ENCODE measurements around the gene DVL3.
"Not testable (repeated sequence)": the region's sequence is repeated elsewhere in the genome, so short reads cannot be mapped to it uniquely, and the experiment has no call there.

The DVL3 gene

GRCh38 chr3:184154885-184155643, at the start of gene DVL3:
TSS of gene DVL3 (plus strand) at chr3:184155377. CDS start at chr3:184155636, 259 bp downstream.
- no peak for DNase-seq (ENCODE audit: low spot score)

- DNase-seq (ENCODE audit: low spot score) = no peak
Observed at GRCh38 chr3:184110316-184110725, 44.9 kb upstream of the DVL3 start.

GRCh38 chr3:184116017-184116416, 39.2 kb upstream of the DVL3 start:
- DNase-seq (ENCODE audit: low spot score) = no peak

- no peak for DNase-seq (ENCODE audit: low spot score)
Observed at GRCh38 chr3:184117636-184118035, 37.5 kb upstream of the DVL3 start.

- not testable (repeated sequence) for DNase-seq (ENCODE audit: low spot score)
Observed at GRCh38 chr3:184121031-184121430, 34.1 kb upstream of the DVL3 start.

GRCh38 chr3:184126006-184126405, 29.2 kb upstream of the DVL3 start:
- DNase-seq (ENCODE audit: low spot score) = no peak

- no peak for DNase-seq (ENCODE audit: low spot score)
Observed at GRCh38 chr3:184129012-184129411, 26.2 kb upstream of the DVL3 start.

GRCh38 chr3:184132945-184133344, 22.2 kb upstream of the DVL3 start:
- DNase-seq (ENCODE audit: low spot score) = no peak

GRCh38 chr3:184133840-184134745, 21.1 kb upstream of the DVL3 start:
- DNase-seq (ENCODE audit: low spot score) = peak; percentile 85

- no peak for DNase-seq (ENCODE audit: low spot score)
Observed at GRCh38 chr3:184134746-184135148, 20.4 kb upstream of the DVL3 start.

GRCh38 chr3:184135149-184135910, 19.8 kb upstream of the DVL3 start, which contains the start of gene EIF2B5:
TSS of gene EIF2B5 (plus strand) at chr3:184135358. CDS start at chr3:184135386, 28 bp downstream.
- DNase-seq (ENCODE audit: low spot score) = peak; percentile 95

- no peak for DNase-seq (ENCODE audit: low spot score)
Observed at GRCh38 chr3:184135911-184136260, 19.3 kb upstream of the DVL3 start.

- no peak for DNase-seq (ENCODE audit: low spot score)
Observed at GRCh38 chr3:184140436-184140835, 14.7 kb upstream of the DVL3 start.

GRCh38 chr3:184142199-184142598, 13.0 kb upstream of the DVL3 start:
- no peak for DNase-seq (ENCODE audit: low spot score)

GRCh38 chr3:184143327-184143726, 11.8 kb upstream of the DVL3 start:
- no peak for DNase-seq (ENCODE audit: low spot score)

GRCh38 chr3:184144505-184144904, 10.7 kb upstream of the DVL3 start:
- DNase-seq (ENCODE audit: low spot score) = no peak

GRCh38 chr3:184145111-184145524, 10.1 kb upstream of the DVL3 start:
- peak; percentile 54 for DNase-seq (ENCODE audit: low spot score)

GRCh38 chr3:184145751-184146270, 9.4 kb upstream of the DVL3 start:
- DNase-seq (ENCODE audit: low spot score) = no peak

GRCh38 chr3:184148076-184148475, 7.1 kb upstream of the DVL3 start:
- DNase-seq (ENCODE audit: low spot score) = no peak

GRCh38 chr3:184149123-184149522, 6.1 kb upstream of the DVL3 start:
- DNase-seq (ENCODE audit: low spot score) = no peak

- not testable (repeated sequence) for DNase-seq (ENCODE audit: low spot score)
Observed at GRCh38 chr3:184149770-184150169, 5.4 kb upstream of the DVL3 start.

All from COLO829 (cell line).